Measurements from ENCODE around the gene MBD3.
A peak's percentile ranks its signal among the peaks of the same experiment; 100 is the strongest.

MBD3 gene

DNA sequence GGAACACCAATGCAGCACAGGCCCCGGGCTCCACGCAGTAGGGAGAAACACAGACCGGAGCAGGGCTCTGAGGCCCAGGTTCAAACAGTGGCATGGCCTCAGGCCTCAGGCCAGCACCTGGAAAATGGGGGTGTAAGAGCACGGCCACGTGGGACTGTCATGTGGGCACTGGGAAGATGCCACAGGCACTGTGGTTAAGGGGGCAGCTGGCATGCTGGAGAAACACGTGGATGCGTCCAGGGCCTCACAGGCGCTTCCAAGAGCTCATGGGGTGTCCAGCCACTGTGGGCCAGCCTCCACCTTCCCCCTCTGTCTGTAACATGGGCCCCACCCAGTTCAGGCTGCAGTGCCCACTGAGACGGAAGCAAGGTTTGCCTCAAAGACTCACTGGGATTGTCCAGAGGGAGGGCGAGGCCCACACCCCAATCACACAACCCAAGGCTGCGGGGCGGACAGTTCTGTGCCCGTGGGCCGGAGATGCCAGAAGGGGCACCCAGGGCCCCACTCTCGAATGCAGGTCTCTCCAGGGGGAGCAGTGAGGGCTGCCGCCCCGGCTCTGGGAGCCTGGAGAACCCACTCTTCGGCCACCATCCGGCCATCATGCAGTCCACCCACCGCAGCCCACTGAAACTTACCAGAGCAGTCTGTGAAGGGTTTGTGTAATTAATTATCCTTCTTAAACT lies 6.3 kb upstream of the MBD3 start:
- DNase-seq, result no peak

GRCh38 chr19:1593501-1593772 lies 772 bp upstream of the MBD3 start:
- DNase-seq, result no peak

DNA sequence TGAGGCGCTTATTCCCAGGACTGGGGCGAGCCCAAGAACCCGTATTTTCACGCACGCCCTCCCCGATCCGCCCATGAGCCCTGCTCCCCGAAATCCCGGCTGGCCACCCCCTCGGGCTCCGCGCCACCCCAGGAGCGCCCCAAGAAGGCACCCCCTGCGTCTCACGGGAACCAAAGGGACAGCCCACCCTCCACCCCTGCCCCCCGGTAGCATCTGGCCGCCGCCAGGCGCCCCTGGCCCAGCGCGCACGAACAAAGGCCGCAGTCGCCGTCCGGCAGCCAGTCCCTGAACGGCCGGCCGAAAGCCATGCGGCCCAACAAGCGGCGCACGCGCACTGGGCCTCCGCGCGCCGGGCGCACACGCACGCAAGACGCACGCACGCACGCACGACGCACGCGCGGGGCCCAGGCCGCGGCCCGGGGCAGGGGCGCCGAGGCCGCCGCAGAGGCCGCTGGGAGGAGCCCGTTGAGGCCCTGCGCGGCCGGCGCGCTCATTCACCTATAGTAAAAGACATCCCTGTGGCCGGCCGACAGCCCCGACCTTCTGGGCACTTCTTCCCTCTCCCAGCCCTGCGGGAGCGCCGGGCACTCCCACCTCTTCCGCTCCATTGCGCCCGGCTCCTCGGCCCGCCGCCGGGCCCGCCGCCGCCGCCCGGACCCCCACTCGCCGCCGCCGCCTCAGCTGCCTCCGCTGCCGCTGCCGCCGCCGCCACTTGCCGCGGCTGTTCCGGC lies 476 bp downstream of the MBD3 start:
- peak; percentile 90 for DNase-seq

- DNase-seq, result no peak
These were observed 1.1 kb downstream of the MBD3 start for GRCh38 chr19:1591421-1592023.

DNA sequence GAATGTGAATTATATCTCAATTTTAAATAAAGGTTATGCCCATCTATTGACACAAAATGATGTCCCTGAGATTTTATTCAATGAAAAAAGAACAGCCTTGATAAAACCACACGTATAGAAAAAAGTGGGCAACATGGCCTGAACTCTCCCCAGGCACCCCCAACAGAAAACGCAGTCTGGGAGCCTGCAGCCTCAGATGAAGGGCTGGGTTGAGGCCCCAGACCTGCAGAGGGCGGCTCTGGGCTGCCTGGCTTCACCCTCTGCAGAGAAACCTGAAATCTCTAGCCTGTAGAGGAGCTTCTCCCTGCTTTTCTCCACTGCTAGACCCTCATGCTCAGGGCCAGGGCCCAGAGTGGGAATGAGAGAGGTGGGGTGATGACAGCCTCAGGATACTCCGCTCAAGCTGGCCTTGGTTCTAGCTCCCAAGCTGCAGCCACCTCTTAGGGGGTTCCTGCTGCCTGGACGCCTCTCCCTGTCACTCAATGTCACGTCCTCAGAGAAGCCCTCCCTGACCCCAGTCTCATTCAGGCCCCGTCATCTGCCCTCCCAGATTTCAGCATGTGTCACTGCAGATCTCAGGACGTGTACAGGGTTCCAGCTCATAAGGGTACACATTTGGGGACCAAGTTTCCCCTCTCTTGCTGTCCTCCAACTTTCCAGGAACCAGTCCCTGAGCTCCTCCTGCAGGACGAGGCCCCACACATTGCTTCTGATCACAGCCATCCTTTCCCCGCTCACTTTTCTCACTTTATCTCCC lies 1.8 kb downstream of the MBD3 start:
- DNase-seq, result no peak

GRCh38 chr19:1587872-1588271 lies 4.8 kb downstream of the MBD3 start:
- DNase-seq, result no peak

DNA sequence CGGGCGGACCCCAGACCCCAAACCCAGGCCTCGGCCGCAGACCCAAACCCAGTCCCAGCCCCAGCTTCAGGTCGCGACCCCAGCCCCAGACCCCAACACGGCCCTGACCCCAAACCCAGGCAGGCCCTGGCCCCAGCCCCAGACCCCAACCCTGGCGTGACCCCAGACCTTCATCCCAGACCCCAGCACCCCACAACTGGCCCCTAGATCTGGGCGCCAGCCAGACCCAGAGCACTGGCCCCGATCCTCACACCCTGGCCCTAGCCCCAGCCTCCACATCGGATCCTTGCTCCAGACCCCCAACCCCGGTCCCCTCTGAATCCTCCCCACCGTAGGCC lies 7.5 kb downstream of the MBD3 start:
- no peak for DNase-seq

DNA sequence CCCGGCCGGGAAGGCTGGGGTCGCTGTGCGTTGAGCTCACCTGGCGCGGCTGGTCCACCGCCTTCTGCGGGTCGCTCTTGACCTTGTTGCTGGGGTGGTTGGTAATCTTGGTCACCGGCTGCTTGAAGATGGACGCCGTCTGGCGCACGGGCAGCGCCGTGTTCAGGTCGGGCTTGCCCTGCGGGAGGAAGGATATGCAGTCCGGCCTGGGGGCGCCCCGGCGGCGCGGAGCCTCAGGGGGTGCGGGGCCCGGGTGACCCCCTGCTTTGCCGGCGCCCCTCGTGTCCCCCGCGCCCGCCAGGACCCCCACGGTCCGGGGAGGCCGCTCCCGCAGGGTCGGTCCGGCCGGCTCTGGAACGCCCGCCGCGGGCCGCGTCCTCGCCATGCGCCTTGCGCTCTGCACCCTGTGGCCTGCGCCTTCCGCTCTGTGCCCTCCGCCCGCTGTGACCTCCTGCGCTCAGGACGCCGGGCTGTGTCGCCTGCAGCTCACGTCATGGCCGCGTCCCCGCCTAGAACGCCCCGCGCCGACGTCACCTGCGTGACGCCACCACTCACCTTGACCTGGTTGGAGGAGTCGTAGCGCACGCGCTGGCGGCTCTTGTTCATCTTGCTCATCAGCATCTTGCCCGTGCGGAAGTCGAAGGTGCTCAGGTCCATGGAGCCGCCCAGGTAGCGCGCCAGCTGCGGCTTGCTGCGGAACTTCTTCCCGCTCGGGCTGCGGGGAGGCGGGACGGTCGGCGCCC lies 8.0 kb downstream of the MBD3 start:
- DNase-seq, result no peak

GRCh38 chr19:1582201-1582600 lies 10.5 kb downstream of the MBD3 start:
- DNase-seq, result no peak

DNA sequence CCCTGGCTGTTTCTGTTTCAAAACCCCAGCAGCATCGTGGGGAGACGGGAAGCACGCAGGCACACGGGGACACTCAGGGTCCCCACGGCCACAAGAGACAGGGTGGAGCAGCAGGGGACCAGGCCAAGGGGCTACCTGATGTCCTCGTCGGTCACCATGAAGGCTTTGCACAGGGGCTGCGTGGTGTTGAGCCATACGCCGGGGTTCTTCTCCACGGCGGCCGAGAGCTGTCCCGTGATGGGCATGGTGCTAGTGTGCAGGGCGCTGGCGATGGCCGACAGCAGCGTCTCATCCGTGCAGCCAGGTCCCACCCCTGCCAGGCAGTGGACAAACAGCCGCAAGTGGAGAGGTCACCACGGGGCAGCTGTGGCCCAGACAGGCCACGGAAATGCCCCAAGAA lies 11.7 kb downstream of the MBD3 start:
- no peak for DNase-seq

- no peak for DNase-seq
These were observed 12.3 kb downstream of the MBD3 start for GRCh38 chr19:1580382-1580781.

GRCh38 chr19:1579222-1579621 lies 13.4 kb downstream of the MBD3 start:
- no peak for DNase-seq

- DNase-seq, result no peak
These were observed 14.6 kb downstream of the MBD3 start for GRCh38 chr19:1577929-1578618.

GRCh38 chr19:1577090-1577928 lies 15.4 kb downstream of the MBD3 start:
- no peak for DNase-seq

GRCh38 chr19:1576242-1577089 lies 16.2 kb downstream of the MBD3 start:
- DNase-seq, result no peak

DNA sequence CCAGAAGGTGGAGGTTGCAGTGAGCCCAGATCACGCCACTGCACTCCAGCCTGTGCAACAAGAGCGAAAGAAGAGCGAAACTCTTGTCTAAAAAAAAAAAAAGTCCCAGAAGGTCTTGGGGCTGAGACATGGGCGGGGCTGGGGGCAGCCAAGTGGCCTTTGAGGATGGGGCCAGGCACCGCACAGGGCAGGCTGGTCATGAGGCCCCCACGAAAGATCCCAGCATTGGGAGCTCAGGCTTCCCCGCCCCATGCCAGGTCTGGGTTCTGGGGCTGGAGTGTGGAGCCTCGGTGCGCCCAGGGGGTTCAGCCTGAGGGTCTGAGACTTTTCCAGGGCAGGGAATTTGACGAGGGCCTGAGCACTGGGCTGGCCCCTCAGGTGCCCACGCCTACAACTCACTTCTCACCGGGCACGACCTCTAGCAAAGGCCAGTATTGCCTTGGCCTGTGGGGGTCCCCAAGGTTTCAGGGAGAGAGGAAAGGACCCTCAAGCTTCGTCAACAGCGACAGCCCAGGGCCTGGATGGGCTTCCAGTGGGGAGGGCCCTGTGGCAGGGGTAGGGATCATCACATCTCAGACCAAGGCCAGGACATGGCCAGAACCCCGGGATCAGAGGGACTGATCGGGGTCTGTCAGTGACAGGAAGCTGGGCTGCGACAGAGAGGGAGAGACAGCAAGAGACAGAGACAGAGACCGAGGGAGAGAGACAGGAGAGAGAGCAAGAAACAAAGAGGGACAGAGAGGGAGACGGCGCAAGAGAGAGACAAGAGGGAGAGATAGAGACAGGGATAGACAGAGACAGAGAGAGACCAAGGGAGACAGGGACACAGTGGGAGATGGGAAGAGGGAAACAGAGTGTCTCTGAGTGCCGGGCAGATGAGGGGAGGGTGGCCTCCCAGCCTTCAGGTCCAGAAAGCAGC lies 17.1 kb downstream of the MBD3 start:
- DNase-seq, result no peak

- no peak for DNase-seq
These were observed 18.1 kb downstream of the MBD3 start for GRCh38 chr19:1574354-1575136.

GRCh38 chr19:1572795-1573194 lies 19.9 kb downstream of the MBD3 start:
- DNase-seq, result no peak

Measured in right kidney (tissue), 1 donor.